ENCODE data around the gene BMP8A. TPM values are rescaled to one million over a fixed set of nuclear protein-coding genes. Genes with fewer than 3 reads are reported as not detected.
"Not testable (repeated sequence)": the region's sequence is repeated elsewhere in the genome, so short reads cannot be mapped to it uniquely, and the experiment has no call there.

Gene BMP8A
- total RNA-seq, 1 donor from 2014 or later, result 0.29 TPM

- DNase-seq, result no peak
- intact Hi-C loops (cut with DNase I), result no loop called here
Observed at GRCh38 chr1:39522661-39523567, 31.5 kb downstream of the BMP8A start.

GRCh38 chr1:39524171-39524570, 32.7 kb downstream of the BMP8A start:
- TF ChIP-seq CTCF (IDR thresholded peaks at IDR 0.05), result no peak
- no peaks in the 10 kb centered on the region for H3K4me1 ChIP-seq

More at GRCh38 chr1:39522661-39523567, 31.5 kb downstream of the BMP8A start:
- Histone ChIP-seq H3K4me1 (no peaks in the 10 kb centered on the region), H3K27ac (no peak overlapping the region), H3K9me3 (no peaks in the 10 kb centered on the region), H3K36me3 (peaks cover 6% of the 10 kb centered on the region), H3K4me3 (no peak overlapping the region), H3K27me3 (no peaks in the 10 kb centered on the region)
- no peak for TF ChIP-seq CTCF (IDR thresholded peaks at IDR 0.05)
- ATAC-seq, result no peak

GRCh38 chr1:39524591-39525365, 33.3 kb downstream of the BMP8A start:
- ATAC-seq (no peak), DNase-seq (no peak)
- no peak for TF ChIP-seq CTCF (IDR thresholded peaks at IDR 0.05)
- Histone ChIP-seq H3K36me3 (peaks cover 23% of the 10 kb centered on the region), H3K4me3 (no peak overlapping the region), H3K9me3 (no peaks in the 10 kb centered on the region), H3K27me3 (no peaks in the 10 kb centered on the region), H3K4me1 (no peaks in the 10 kb centered on the region), H3K27ac (no peak overlapping the region)
- intact Hi-C loops (cut with DNase I), result no loop called here

More at GRCh38 chr1:39524171-39524570, 32.7 kb downstream of the BMP8A start:
- intact Hi-C loops (cut with DNase I), result no loop called here
- ATAC-seq (no peak), DNase-seq (no peak)
- Histone ChIP-seq H3K4me3 (no peak overlapping the region), H3K27ac (no peak overlapping the region), H3K9me3 (no peaks in the 10 kb centered on the region), H3K27me3 (no peaks in the 10 kb centered on the region), H3K36me3 (peaks cover 18% of the 10 kb centered on the region)

- Histone ChIP-seq H3K9me3 (no peaks in the 10 kb centered on the region), H3K36me3 (peaks cover 23% of the 10 kb centered on the region), H3K27me3 (no peaks in the 10 kb centered on the region), H3K4me3 (no peak overlapping the region), H3K27ac (no peak overlapping the region), H3K4me1 (no peaks in the 10 kb centered on the region)
- TF ChIP-seq CTCF (IDR thresholded peaks at IDR 0.05), result no peak
- ATAC-seq (no peak), DNase-seq (no peak)
- intact Hi-C loops (cut with DNase I), result no loop called here
Observed at GRCh38 chr1:39525366-39526165, 34.1 kb downstream of the BMP8A start.

- no peaks in the 10 kb centered on the region for H3K27me3 ChIP-seq
- intact Hi-C loops (cut with DNase I), result no loop called here
- no peaks in the 10 kb centered on the region for H3K4me1 ChIP-seq
- H3K27ac ChIP-seq, result no peak overlapping the region
- H3K36me3 ChIP-seq, result peaks cover 26% of the 10 kb centered on the region
- no peak overlapping the region for H3K4me3 ChIP-seq
- TF ChIP-seq CTCF (IDR thresholded peaks at IDR 0.05), result no peak
- H3K9me3 ChIP-seq, result no peaks in the 10 kb centered on the region
- DNase-seq, result no peak
- ATAC-seq, result no peak
Observed at GRCh38 chr1:39526466-39527189, 35.2 kb downstream of the BMP8A start.

GRCh38 chr1:39527190-39527579, 35.7 kb downstream of the BMP8A start:
- DNase-seq; H3K4me3 ChIP-seq; H3K27me3 ChIP-seq; H3K9me3 ChIP-seq; intact Hi-C loops (cut with DNase I); H3K27ac ChIP-seq; H3K4me1 ChIP-seq; ATAC-seq: not testable (repeated sequence)
- H3K36me3 ChIP-seq, result peaks cover 32% of the 10 kb centered on the region
